Breast epithelium (tissue), 3 donors: ENCODE measurements around the gene SP140.

Source experiments
- POLR2A ChIP-seq: fragments of 450-650 bp; IDR thresholded peaks from one replicate; pipeline ENCODE4 v1.6.1; 2016; ENCODE audit warnings: antibody characterized with exemption, mild to moderate bottlenecking, moderate library complexity
- TF ChIP-seq, protein P1 (sequence below), 3 donors: fragments of 450-650 bp; IDR thresholded peaks; one replicate each; pipeline ENCODE4 v1.5.1; 2016 to 2017; ENCODE audit warnings: antibody characterized with exemption in 3 of 3, mild to moderate bottlenecking in 3 of 3, moderate library complexity in 3 of 3

DNA sequence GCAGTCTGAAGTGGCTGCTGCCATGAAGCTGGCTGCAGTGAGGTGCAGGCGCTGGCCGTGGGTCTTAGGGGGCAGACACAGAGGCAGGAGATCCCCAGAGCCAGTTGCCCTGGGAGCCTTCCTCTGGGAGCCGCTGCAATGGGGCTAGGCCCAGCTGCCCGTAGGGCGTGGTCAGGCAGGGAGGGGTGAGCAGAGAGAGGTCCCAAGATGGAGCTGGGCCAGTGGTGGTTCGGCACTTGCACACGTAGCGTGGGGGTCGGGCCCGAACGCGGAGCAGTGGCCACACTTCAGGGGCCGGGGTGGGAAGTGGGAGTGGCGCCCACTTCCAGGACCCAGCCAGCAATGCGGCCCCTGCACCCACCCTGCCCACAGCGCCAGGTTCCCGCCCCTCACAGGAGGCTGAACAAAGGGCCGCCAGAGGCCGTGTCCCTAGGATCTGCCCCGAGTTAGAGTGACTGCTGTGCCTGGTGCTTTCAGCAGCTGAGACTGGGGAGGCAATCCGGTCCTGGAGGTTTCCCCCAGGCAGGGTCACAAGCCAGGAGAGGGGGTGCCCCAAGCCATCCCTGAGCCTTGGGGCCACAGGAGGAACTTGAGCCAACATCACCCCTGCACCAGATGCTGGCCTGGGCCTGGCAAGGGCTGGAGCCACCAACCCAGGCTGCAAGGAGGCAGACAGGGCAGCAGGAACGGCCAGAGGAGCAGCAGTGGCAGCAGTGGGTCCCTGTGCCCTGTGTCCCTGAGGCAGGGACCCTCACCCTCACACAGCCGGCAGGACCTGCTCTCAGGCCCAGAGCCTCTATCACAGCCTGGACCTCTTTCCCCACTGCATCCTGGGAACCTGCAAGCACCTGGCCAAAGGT is 80.1 kb downstream of the SP140 start:
- TF ChIP-seq, protein P1, sequence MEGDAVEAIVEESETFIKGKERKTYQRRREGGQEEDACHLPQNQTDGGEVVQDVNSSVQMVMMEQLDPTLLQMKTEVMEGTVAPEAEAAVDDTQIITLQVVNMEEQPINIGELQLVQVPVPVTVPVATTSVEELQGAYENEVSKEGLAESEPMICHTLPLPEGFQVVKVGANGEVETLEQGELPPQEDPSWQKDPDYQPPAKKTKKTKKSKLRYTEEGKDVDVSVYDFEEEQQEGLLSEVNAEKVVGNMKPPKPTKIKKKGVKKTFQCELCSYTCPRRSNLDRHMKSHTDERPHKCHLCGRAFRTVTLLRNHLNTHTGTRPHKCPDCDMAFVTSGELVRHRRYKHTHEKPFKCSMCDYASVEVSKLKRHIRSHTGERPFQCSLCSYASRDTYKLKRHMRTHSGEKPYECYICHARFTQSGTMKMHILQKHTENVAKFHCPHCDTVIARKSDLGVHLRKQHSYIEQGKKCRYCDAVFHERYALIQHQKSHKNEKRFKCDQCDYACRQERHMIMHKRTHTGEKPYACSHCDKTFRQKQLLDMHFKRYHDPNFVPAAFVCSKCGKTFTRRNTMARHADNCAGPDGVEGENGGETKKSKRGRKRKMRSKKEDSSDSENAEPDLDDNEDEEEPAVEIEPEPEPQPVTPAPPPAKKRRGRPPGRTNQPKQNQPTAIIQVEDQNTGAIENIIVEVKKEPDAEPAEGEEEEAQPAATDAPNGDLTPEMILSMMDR (IDR thresholded peaks at IDR 0.05) = no peak
- TF ChIP-seq POLR2A = no peak
